ENCODE data around the gene UBE2H.
"Not testable (repeated sequence)": the region's sequence is repeated elsewhere in the genome, so short reads cannot be mapped to it uniquely, and the experiment has no call there.

Gene UBE2H

GRCh38 chr7:129823143-129823542 is 129.6 kb downstream of the UBE2H start:
- DNase-seq (ENCODE audit: low read depth), result not testable (repeated sequence)

DNA sequence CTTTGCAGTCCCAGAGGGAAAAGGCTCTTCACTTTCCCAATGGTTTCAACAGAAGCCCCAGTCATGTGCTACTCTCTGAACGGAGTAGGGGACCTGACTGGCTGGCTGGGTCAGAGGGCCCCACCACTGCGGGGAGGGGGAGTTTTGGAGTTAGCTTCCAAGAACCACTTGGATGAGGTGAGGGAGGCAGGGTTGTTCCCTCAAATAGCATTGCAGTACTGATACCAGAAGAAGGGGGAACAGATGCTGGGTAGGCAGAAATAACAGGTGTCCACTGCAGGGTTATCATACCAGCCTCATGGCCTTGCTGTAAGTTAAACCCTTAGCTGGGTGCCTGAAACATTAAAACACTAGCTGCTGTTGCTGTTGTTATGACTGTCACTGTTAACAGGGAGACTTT is 131.3 kb downstream of the UBE2H start:
- DNase-seq (ENCODE audit: low read depth), result no peak

DNA sequence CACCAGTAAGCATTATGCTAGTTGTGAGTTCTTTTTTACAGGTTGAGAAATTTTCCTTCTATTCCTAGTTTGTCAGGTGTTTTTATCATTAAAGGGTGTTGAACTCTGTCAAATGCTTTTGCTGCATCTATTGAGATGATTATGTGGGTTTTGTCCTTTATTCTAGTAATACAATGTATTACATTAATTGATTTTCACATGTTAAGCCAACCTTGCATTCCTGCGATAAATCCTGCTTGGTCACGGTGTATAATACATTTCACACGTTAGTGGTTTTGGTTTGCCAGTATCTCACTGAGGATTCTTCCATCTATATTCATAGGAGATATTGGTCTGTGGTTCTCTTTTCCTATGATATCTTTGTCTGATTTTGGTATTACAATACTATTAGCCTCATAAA is 136.0 kb downstream of the UBE2H start:
- no peak for DNase-seq (ENCODE audit: low read depth)

- DNase-seq (ENCODE audit: low read depth), result no peak
Measured at GRCh38 chr7:129807863-129808262, 144.9 kb downstream of the UBE2H start.

DNA sequence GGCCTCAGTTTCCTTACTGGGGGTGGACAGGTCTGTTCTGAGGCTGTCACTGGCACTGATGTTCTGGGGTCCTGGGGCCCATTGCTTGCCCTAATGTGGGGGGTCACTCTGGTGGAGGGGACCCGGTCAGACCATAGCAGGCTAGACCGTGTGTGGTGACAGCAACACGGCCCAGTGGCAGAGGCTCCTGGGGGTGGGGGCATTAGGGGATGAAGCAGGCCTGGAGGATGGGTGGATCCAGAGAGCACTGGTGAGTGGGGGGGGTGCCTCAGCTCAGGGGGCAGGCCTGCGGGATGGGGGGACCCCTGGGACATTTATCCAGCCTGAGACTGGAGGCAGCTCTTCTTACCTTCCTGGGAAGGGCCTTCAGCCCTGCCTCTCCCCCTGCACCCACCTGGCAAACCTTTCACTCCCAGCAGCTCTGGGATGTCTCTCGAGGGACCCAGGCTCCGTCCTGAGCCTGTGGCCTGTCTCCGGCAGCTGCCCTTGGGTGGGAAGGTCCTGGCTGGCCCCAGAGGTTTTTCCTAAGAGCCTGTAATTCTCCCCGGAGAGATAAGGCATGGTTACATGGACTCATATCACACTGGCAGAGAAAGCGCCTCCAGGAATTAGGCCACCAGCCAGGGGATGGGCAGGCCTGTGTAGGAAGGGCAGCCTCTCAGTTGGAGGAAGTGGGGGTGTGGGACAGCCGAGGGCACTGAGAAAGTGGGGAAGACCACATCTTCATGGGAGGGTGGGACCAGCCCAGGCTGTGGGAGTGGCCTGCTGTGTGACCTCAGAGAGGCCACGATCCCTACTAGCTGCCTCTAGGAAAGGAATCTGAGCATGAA is 147.7 kb downstream of the UBE2H start:
- DNase-seq (ENCODE audit: low read depth), result no peak

DNA sequence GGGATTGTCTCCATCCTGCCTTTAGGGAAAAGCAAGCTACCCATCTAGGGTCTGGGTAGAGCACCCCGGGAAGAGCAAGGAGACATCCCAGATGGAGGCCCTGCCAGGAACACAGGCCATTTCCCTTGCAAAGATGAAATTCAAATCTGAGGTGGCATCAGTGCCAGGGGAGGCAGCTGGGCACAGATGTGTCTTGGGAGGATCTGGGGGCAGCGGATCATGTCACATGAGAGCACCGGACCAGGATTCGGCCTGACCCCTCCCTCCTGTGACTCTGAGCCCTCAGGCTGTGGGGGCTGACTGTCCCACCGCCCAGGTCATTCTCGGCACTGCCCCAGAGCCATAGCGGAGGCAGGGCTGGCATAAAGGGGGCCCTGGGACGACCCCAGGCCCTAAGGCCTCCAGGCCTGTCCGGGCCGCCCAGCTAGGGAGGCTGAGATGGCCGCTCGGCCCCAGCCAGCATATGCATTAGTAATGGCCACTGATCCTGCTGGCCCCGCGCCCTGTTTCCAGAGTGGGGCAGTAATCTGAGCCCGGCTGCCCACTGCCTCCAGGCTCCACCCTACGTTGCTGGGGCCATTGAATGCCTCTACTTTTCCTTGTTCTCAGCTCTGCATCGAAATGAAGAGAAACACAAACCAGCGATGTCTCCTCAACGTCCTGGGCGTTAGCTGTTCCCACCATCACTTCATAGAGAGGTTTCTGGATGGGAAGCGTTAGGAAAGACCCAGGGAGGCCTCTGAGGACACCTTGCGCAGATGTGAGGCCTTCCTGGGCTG is 148.5 kb downstream of the UBE2H start:
- DNase-seq (ENCODE audit: low read depth), result no peak

- DNase-seq (ENCODE audit: low read depth), result no peak
Measured at GRCh38 chr7:129803546-129804081, 149.1 kb downstream of the UBE2H start.

GRCh38 chr7:129801882-129802281 is 150.9 kb downstream of the UBE2H start:
- no peak for DNase-seq (ENCODE audit: low read depth)

DNA sequence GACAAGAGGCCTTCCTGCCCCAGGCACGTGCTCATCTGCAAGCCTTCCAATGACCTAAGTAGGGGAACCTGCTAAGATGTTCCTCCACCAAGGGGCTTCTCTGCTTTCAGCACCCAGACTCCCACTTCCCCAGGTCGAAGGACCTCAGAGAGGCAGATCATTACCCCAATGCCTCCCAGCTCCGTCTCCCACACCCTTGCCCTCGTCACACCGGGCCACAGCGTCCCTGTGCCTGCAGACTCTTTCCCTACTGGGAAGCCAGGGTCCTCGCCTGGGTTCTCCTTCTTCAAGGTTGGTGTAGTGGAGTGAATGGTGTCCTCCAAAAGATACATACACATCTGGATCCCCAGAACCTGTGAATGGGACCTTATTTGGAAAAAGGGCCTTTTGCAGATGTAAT is 151.9 kb downstream of the UBE2H start:
- DNase-seq (ENCODE audit: low read depth), result no peak

DNA sequence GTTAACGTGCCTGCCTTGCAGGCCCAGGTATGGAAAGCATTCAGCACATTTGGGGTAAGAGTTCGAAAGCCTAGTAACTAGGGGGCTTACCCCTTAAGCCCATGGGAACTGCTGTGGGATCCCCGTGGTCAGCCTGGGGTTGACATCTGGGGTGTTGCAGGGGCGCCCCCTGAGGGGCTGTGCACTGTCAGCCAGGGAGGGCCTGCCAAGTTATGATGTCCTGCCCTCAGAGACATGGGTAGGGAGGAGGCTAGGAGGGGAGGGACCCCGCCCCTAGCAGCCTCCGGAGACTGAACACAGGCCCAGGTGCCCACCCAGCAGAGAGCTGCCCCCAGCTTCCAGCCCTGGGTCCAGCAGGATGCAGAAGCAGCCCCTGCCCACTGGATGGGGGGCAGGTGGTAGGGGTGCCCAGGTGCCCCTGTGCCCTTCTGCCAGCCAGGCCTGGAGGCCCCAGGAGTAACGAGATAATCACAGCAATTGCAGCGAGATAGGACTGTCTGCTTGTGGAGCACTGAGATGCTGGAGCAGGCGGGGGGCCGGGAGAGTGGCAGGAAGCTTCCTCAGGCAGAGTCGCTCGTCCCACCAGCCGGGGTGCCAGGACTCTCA is 153.3 kb downstream of the UBE2H start:
- no peak for DNase-seq (ENCODE audit: low read depth)

GRCh38 chr7:129798616-129799349 is 154.0 kb downstream of the UBE2H start:
- DNase-seq (ENCODE audit: low read depth), result no peak

DNA sequence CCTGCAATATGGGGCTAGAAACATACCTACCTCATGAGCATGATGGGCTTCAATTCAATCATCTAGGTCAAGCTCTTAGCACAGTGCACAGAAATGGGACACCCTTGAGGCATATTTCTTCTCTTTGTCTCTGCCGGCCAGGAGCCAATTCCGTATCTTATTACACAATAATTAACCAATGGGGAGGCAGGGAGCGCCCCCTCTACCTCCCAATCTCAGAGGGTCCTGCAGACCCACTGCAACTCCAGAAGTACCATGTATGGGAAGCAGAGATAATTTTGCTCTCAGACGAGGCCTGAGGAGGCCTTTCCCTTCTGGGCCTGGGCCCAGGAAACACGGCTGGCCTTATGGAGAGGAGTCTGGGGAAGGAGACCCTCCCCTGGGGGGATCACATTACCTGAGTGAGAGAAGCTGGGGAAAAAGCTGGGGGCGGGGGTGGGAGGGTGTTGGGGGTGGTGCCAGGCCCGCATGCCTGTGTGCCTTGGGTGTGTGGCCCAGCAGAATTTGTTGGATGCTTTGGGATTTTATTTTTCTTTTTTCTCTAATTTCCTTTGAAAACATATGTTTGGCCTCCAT is 155.5 kb downstream of the UBE2H start:
- DNase-seq (ENCODE audit: low read depth), result no peak

- DNase-seq (ENCODE audit: low read depth), result no peak
Measured at GRCh38 chr7:129796186-129796775, 156.5 kb downstream of the UBE2H start.

GRCh38 chr7:129794461-129794860 is 158.3 kb downstream of the UBE2H start:
- DNase-seq (ENCODE audit: low read depth), result not testable (repeated sequence)

GRCh38 chr7:129793506-129794310 is 159.1 kb downstream of the UBE2H start:
- no peak for DNase-seq (ENCODE audit: low read depth)

DNA sequence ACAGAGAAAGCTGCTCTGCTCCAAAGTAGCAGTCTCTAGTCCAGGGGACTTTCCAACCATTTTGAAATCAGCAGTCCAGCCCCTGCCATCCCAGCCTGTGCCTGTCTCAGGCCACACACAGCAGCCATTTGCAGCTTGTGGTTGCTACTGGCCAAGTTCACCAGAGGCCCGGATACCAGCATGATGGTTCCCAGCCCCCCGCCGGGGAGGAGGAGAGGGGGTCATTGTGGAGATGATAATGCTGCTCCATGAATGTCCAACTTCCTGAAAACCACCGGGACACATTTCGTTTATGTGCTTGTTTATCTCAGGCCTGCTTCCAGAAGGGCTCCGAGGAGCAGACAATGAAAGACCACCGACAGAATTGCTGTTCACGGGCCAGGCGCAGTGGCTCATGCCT is 160.0 kb downstream of the UBE2H start:
- DNase-seq (ENCODE audit: low read depth), result no peak

DNA sequence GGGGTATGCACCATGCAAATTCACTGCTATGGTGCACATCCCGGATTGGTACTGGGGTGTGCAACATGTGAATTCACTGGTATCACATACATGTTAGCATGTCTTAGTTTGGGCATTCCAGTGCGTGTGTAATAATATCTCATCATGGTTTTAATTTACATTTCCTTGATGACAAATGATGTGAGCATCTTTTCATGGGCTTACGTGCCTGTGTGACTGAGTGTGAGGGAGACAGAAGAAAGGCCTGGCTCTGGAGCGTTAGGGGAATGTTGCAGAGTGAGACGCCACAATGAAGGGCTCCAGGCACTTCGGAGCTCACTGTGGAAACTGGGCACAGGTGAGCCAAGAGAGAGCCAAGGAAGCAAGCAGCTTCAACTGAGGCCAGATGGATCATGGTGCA is 162.6 kb downstream of the UBE2H start:
- no peak for DNase-seq (ENCODE audit: low read depth)

DNA sequence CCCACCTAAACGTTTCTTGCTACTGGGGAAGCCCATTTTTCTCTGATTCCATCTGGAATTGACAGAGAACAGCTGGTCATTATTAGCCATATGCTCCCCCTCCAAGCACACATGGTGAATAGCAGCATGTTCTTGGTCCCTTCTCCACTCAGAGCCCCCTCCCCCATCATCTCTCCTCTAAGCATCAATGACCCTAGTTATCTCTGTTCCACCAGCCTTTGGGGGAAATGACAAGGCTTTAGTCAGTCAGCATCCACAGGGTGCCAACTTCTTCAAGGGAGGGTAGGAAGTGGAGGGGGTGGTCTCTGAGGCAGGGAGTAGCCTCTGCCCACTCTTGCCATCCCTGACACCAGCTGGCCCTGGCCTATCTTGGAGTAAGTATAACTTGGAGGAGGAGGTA is 163.1 kb downstream of the UBE2H start:
- DNase-seq (ENCODE audit: low read depth), result no peak

- no peak for DNase-seq (ENCODE audit: low read depth)
Measured at GRCh38 chr7:129789000-129789399, 163.8 kb downstream of the UBE2H start.

DNA sequence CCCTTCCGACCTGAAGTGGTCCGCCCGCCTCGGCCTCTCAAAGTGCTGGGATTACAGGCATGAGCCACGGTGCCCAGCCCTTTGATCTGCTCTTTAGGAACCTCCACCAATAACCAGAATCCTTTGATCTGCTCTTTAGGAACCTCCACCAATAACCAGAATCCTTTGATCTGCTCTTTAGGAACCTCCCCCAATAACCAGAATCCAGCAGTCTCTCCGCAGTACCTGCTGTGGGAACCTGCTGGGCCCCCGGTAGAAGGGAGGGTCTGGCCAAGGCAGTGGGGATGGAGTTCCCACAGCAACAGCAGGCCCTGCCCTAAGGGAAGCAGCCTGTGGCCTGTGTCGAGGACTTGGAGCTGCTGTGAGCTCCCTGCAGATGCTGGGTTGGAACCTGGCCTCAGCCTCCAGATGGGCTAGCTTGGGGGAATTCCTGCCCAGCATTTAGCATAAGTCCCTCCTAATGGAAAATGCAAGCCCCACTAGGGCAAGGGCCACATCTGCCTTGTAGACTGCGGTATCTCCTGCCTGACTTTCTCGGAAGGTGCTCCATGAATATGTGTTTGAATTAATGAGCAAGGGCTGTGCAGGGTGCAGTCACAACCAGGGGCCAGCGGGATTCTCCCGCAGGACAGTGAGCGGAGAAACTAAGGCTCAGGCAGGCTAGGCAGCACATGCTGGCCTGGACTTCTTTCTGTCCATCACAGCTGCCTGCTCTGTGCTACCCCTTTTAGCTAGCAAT is 165.8 kb downstream of the UBE2H start:
- DNase-seq (ENCODE audit: low read depth), result no peak
